Keratinocyte (primary cell): ENCODE measurements around the gene MAP3K20. TPM values are rescaled to one million over a fixed set of nuclear protein-coding genes. Genes with fewer than 3 reads are reported as not detected.
A peak's percentile ranks its signal among the peaks of the same experiment; 100 is the strongest.

Source experiments
- DNase-seq: peaks from one replicate; pipeline ENCODE4 v3.0.0-alpha.2; 2011; ENCODE audit warnings: low read depth, missing footprints, low spot score
- FAIRE-seq: peaks from 2 replicates; lab custom pipeline; 2011; peaks lifted over from hg19 to GRCh38; lab: Jason Lieb, UNC
- H2AFZ ChIP-seq: 2 replicates; pipeline ENCODE4 v1.6.0; 2012; ENCODE audit warnings: low read length, control low read depth, inconsistent platforms; ENCODE audit not compliant: control insufficient read depth
- H3K27ac ChIP-seq: 2 replicates; pipeline ENCODE4 v1.5.1; 2011; ENCODE audit warnings: low read length; ENCODE audit not compliant: control insufficient read depth, insufficient read depth
- H3K27me3 ChIP-seq: 3 replicates; pipeline ENCODE4 v1.6.0; 2011; ENCODE audit warnings: low read length; ENCODE audit not compliant: control insufficient read depth, insufficient read depth; ENCODE audit errors: extremely low read depth
- H3K36me3 ChIP-seq, 2 experiments: 2 replicates in 1 of 2; 3 replicates in 1 of 2; pipeline ENCODE4 v1.5.1; 2011; ENCODE audit warnings: low read length in 2 of 2, mild to moderate bottlenecking in 1 of 2; ENCODE audit not compliant: control insufficient read depth in 2 of 2, insufficient read depth in 2 of 2; ENCODE audit errors: extremely low read depth in 1 of 2
- H3K4me1 ChIP-seq: 3 replicates; pipeline ENCODE4 v1.5.1; 2011; ENCODE audit warnings: low read length; ENCODE audit not compliant: control insufficient read depth, insufficient read depth; ENCODE audit errors: extremely low read depth
- H3K4me2 ChIP-seq: 3 replicates; pipeline ENCODE4 v1.6.0; 2011; ENCODE audit warnings: low read depth, low read length; ENCODE audit not compliant: control insufficient read depth, insufficient read depth; ENCODE audit errors: extremely low read depth
- H3K4me3 ChIP-seq, 3 experiments: fragments of 200-600 bp in 1 of 3; sonication (generic) in 1 of 3; 2 replicates in 2 of 3; 3 replicates in 1 of 3; pipeline ENCODE4 v1.5.1; 2011 to 2016; ENCODE audit warnings: low read length in 3 of 3, mild to moderate bottlenecking in 3 of 3, control low read depth in 2 of 3, inconsistent platforms in 1 of 3, low read depth in 1 of 3, mixed read lengths in 1 of 3, mixed run types in 1 of 3, moderate library complexity in 1 of 3; ENCODE audit not compliant: control insufficient read depth in 2 of 3, insufficient read depth in 2 of 3; ENCODE audit errors: extremely low read depth in 1 of 3
- H3K79me2 ChIP-seq: 2 replicates; pipeline ENCODE4 v1.6.0; 2012; ENCODE audit warnings: low read length; ENCODE audit not compliant: control insufficient read depth, insufficient read depth
- H3K9ac ChIP-seq: 3 replicates; pipeline ENCODE4 v1.6.0; 2011; ENCODE audit warnings: low read length; ENCODE audit not compliant: control insufficient read depth, insufficient read depth; ENCODE audit errors: extremely low read depth
- H3K9me1 ChIP-seq: 3 replicates; pipeline ENCODE4 v1.6.0; 2011; ENCODE audit warnings: low read length; ENCODE audit not compliant: control insufficient read depth, insufficient read depth; ENCODE audit errors: extremely low read depth
- H3K9me3 ChIP-seq: 2 replicates; pipeline ENCODE4 v1.5.1; 2012; ENCODE audit warnings: low read depth, low read length; ENCODE audit not compliant: control insufficient read depth
- H4K20me1 ChIP-seq: 3 replicates; pipeline ENCODE4 v1.6.0; 2011; ENCODE audit warnings: low read length; ENCODE audit not compliant: control insufficient read depth, insufficient read depth; ENCODE audit errors: extremely low read depth
- EZH2 ChIP-seq: IDR thresholded peaks from one replicate; pipeline ENCODE4 v1.6.1; 2012; ENCODE audit warnings: inconsistent platforms, mild to moderate bottlenecking, low read length, moderate library complexity
- dilution Hi-C: fragments of 300-500 bp; cut with MboI; formaldehyde crosslinking; loops from one replicate; pipeline ENCODE4 v1.7.0; 2020; ENCODE audit warnings: low sequenced_read_pairs; ENCODE audit not compliant: extremely low pct_ligation_motif_present
- polyA plus RNA-seq, 5 experiments: library from polyadenylated mRNA; depleted of rRNA in 3 of 5; stranded (reverse) in 3 of 5; stranded (forward) in 1 of 5; unstranded in 1 of 5; fragments of >200 nt; gene quantifications; 1 replicate in 1 of 5; 2 replicates in 3 of 5; 3 replicates in 1 of 5; pipeline versions ENCODE4 v1.2.1 to v1.2.3, GENCODE V29; 2011 to 2012; ENCODE audit warnings: missing spikeins in 2 of 5, low read depth in 1 of 5, low replicate concordance in 1 of 5
- TF ChIP-seq, protein P1 (sequence below), 3 experiments: IDR thresholded peaks in 1 of 3; conservative IDR thresholded peaks in 1 of 3; optimal IDR thresholded peaks in 1 of 3; 2 replicates in 2 of 3; 3 replicates in 1 of 3; pipeline versions ENCODE3 to v1.5.1; 2011; ENCODE audit warnings: low read length in 3 of 3, mild to moderate bottlenecking in 3 of 3, moderate library complexity in 2 of 3, control low read depth in 1 of 3, inconsistent platforms in 1 of 3; ENCODE audit not compliant: insufficient read depth in 2 of 3; ENCODE audit errors: extremely low read depth in 1 of 3

Gene MAP3K20
- polyA plus RNA-seq, 1 donor (not counting 4 experiments of a cell fraction or from before 2014, with no cell fraction given), result 31.7 TPM

DNA sequence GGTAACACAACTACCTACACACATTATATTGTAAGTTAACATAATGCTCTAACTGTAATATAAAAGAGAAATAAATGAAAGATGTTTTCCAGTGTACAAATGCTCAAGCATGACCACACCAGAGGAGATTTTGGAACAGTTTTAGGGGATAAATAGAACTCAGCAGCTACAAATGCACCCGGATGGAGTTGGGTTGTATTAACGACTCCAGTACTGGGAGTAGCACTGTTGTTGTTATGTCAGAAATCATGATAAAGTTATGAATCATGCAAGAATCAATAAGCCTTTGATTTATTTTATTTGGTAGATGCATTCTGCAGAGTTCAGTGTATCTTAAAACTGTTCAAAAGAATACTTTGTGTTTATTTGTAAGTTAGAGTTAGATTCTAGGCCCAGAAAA lies 126.9 kb downstream of the MAP3K20 start:
- no peaks in the 10 kb centered on the region for H4K20me1 ChIP-seq
- no peak overlapping the region for H2AFZ ChIP-seq
- no peak overlapping the region for H3K9ac ChIP-seq
- peaks cover 1 to 10% of the 10 kb centered on the region in 2 experiments for H3K36me3 ChIP-seq
- H3K9me3 ChIP-seq, result no peaks in the 10 kb centered on the region
- H3K9me1 ChIP-seq, result no peaks in the 10 kb centered on the region
- H3K4me1 ChIP-seq, result no peaks in the 10 kb centered on the region
- DNase-seq, result no peak
- H3K4me3 ChIP-seq, result no peak overlapping the region
- no peak for FAIRE-seq
- no peaks in the 10 kb centered on the region for H3K27me3 ChIP-seq
- no peak overlapping the region for H3K4me2 ChIP-seq
- no peaks in the 10 kb centered on the region for H3K79me2 ChIP-seq
- dilution Hi-C loops, result no loop called here
- TF ChIP-seq, protein P1, sequence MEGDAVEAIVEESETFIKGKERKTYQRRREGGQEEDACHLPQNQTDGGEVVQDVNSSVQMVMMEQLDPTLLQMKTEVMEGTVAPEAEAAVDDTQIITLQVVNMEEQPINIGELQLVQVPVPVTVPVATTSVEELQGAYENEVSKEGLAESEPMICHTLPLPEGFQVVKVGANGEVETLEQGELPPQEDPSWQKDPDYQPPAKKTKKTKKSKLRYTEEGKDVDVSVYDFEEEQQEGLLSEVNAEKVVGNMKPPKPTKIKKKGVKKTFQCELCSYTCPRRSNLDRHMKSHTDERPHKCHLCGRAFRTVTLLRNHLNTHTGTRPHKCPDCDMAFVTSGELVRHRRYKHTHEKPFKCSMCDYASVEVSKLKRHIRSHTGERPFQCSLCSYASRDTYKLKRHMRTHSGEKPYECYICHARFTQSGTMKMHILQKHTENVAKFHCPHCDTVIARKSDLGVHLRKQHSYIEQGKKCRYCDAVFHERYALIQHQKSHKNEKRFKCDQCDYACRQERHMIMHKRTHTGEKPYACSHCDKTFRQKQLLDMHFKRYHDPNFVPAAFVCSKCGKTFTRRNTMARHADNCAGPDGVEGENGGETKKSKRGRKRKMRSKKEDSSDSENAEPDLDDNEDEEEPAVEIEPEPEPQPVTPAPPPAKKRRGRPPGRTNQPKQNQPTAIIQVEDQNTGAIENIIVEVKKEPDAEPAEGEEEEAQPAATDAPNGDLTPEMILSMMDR (optimal IDR thresholded peaks at IDR 0.05 in 1 of 3, IDR thresholded peaks at IDR 0.05 in 1 of 3, conservative IDR thresholded peaks at IDR 0.05 in 1 of 3; ENCODE audit: extremely low read depth in 1 of 3, insufficient read depth in 2 of 3, low read length in 3 of 3), result no peak
- TF ChIP-seq EZH2, result no peak
- H3K27ac ChIP-seq, result no peak overlapping the region

DNA sequence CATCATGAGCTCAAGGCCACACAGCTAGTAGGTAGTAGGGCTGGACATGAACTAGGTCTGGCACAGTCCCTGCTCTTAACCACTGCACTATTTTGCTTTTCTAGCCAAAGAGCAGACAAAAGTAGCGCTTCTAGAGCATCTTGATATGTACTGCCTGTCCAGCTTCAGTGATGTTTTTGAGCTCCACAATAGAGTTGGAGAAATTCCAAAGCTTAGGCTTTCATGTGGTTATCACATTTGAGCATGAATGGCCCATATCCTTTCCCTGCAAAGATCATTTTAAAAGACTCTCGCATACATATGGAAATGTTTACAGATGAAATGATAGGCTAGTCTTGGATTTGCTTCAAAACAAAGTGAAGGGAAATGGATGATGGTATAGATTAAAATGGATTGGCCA lies 128.7 kb downstream of the MAP3K20 start:
- H3K27me3 ChIP-seq, result no peaks in the 10 kb centered on the region
- DNase-seq (no peak), FAIRE-seq (peak; percentile 5)
- no peaks in the 10 kb centered on the region for H3K79me2 ChIP-seq
- dilution Hi-C loops, result no loop called here
- H3K36me3 ChIP-seq, result peaks cover 0 to 3% of the 10 kb centered on the region in 2 experiments
- no peak overlapping the region for H3K4me3 ChIP-seq
- H3K27ac ChIP-seq, result no peak overlapping the region
- no peaks in the 10 kb centered on the region for H3K4me1 ChIP-seq
- H3K9me1 ChIP-seq, result no peaks in the 10 kb centered on the region
- TF ChIP-seq EZH2, result no peak
- TF ChIP-seq, protein P1 (optimal IDR thresholded peaks at IDR 0.05 in 1 of 3, IDR thresholded peaks at IDR 0.05 in 1 of 3, conservative IDR thresholded peaks at IDR 0.05 in 1 of 3; ENCODE audit: extremely low read depth in 1 of 3, insufficient read depth in 2 of 3, low read length in 3 of 3), result no peak
- H4K20me1 ChIP-seq, result no peaks in the 10 kb centered on the region
- H3K4me2 ChIP-seq, result no peak overlapping the region
- no peaks in the 10 kb centered on the region for H3K9me3 ChIP-seq
- no peak overlapping the region for H2AFZ ChIP-seq
- H3K9ac ChIP-seq, result no peak overlapping the region
